IPS-18c (cell line): ENCODE results near the gene NEUROD4.
"Not testable (repeated sequence)": the region's sequence is repeated elsewhere in the genome, so short reads cannot be mapped to it uniquely, and the experiment has no call there.

Source experiments
- H3K4me3 ChIP-seq: 2 replicates; pipeline ENCODE4 v1.7.0; 2013; ENCODE audit warnings: low read depth, mild to moderate bottlenecking, low read length, moderate library complexity; ENCODE audit not compliant: insufficient read depth
- H3K9me3 ChIP-seq: one replicate; pipeline ENCODE4 v1.6.1; 2013; ENCODE audit warnings: mild to moderate bottlenecking, low read length, moderate library complexity; ENCODE audit not compliant: control insufficient read depth, insufficient read depth

Gene NEUROD4

GRCh38 chr12:55019784-55020183 lies at the start of gene NEUROD4:
Gene NEUROD4 (plus strand): TSS chr12:55019974. CDS start chr12:55026440, 6,466 bp downstream.
- Histone ChIP-seq H3K4me3 (peak within 1 kb of the TSS; percentile 25; the same call in 1 of the 2 replicates), H3K9me3 (no peaks in the 10 kb centered on the region)

GRCh38 chr12:54970741-54971140 lies 49.0 kb upstream of the NEUROD4 start:
- H3K9me3 ChIP-seq, result no peaks in the 10 kb centered on the region
- no peak overlapping the region for H3K4me3 ChIP-seq

GRCh38 chr12:54973556-54973955 lies 46.2 kb upstream of the NEUROD4 start:
- Histone ChIP-seq H3K9me3 (no peaks in the 10 kb centered on the region), H3K4me3 (no peak overlapping the region)

- Histone ChIP-seq H3K4me3 (no peak overlapping the region), H3K9me3 (no peaks in the 10 kb centered on the region)
These were observed 45.5 kb upstream of the NEUROD4 start for GRCh38 chr12:54974279-54974678.

GRCh38 chr12:54975272-54975671 lies 44.5 kb upstream of the NEUROD4 start:
- no peak overlapping the region for H3K4me3 ChIP-seq
- no peaks in the 10 kb centered on the region for H3K9me3 ChIP-seq

- Histone ChIP-seq H3K9me3 (no peaks in the 10 kb centered on the region), H3K4me3 (no peak overlapping the region)
These were observed 43.9 kb upstream of the NEUROD4 start for GRCh38 chr12:54975875-54976274.

- Histone ChIP-seq H3K4me3 (no peak overlapping the region), H3K9me3 (no peaks in the 10 kb centered on the region)
These were observed 42.6 kb upstream of the NEUROD4 start for GRCh38 chr12:54977155-54977554.

GRCh38 chr12:54977857-54978256 lies 41.9 kb upstream of the NEUROD4 start:
- Histone ChIP-seq H3K9me3 (peaks cover under 1% of the 10 kb centered on the region), H3K4me3 (no peak overlapping the region)

GRCh38 chr12:54980341-54980740 lies 39.4 kb upstream of the NEUROD4 start:
- Histone ChIP-seq H3K4me3 (no peak overlapping the region), H3K9me3 (peaks cover 2% of the 10 kb centered on the region)

GRCh38 chr12:54981796-54982195 lies 38.0 kb upstream of the NEUROD4 start:
- H3K4me3 ChIP-seq, result no peak overlapping the region
- H3K9me3 ChIP-seq, result peaks cover 2% of the 10 kb centered on the region

- H3K4me3 ChIP-seq, result no peak overlapping the region
- H3K9me3 ChIP-seq, result peaks cover 2% of the 10 kb centered on the region
These were observed 36.2 kb upstream of the NEUROD4 start for GRCh38 chr12:54983536-54984101.

- H3K9me3 ChIP-seq, result peaks cover 2% of the 10 kb centered on the region
- no peak within 1 kb of the TSS for H3K4me3 ChIP-seq
These were observed 35.0 kb upstream of the NEUROD4 start, which contains the start of gene TESPA1 for GRCh38 chr12:54984658-54985376. Gene TESPA1 (minus strand): TSS chr12:54984762. CDS start chr12:54974562, 10,200 bp downstream.

- not testable (repeated sequence) for H3K9me3 ChIP-seq, H3K4me3 ChIP-seq
These were observed 33.0 kb upstream of the NEUROD4 start for GRCh38 chr12:54986773-54987172.

- Histone ChIP-seq H3K4me3 (no peak overlapping the region), H3K9me3 (peaks cover 2% of the 10 kb centered on the region)
These were observed 32.1 kb upstream of the NEUROD4 start for GRCh38 chr12:54987611-54988231.

GRCh38 chr12:54988402-54989054 lies 31.2 kb upstream of the NEUROD4 start:
- no peak overlapping the region for H3K4me3 ChIP-seq
- H3K9me3 ChIP-seq, result no peaks in the 10 kb centered on the region

GRCh38 chr12:54989829-54990228 lies 29.9 kb upstream of the NEUROD4 start:
- no peak overlapping the region for H3K4me3 ChIP-seq
- H3K9me3 ChIP-seq, result no peaks in the 10 kb centered on the region

- Histone ChIP-seq H3K9me3 (no peaks in the 10 kb centered on the region), H3K4me3 (no peak overlapping the region)
These were observed 28.4 kb upstream of the NEUROD4 start for GRCh38 chr12:54991161-54991990.
